SK-N-SH (cell line): ENCODE data around the gene CERS6. TPM values are rescaled to one million over a fixed set of nuclear protein-coding genes. Genes with fewer than 3 reads are reported as not detected.

Source experiments
- CTCF ChIA-PET: fragments of 300-600, 350-600 bp; formaldehyde crosslinking; extraction: SDS; loops from one replicate; lab custom pipeline; 2021; lab: Yijun Ruan, JAX
- POLR2A ChIA-PET: fragments of 350-600 bp; sonication (Branson Sonifier 250); formaldehyde crosslinking; extraction: SDS; loops from one replicate; lab custom pipeline; 2020; ENCODE audit warnings: antibody characterized with exemption, inconsistent platforms; lab: Yijun Ruan, JAX
- DNase-seq: peaks from one replicate; pipeline ENCODE4 v3.0.0; 2012
- H2AFZ ChIP-seq: fragments of 200-600 bp; sonication (generic); 2 replicates; pipeline ENCODE4 v1.8.1; 2016; ENCODE audit warnings: antibody characterized with exemption, mild to moderate bottlenecking, low read depth
- H3F3A ChIP-seq: fragments of 200-600 bp; sonication (generic); replicated peaks from 2 replicates; pipeline ENCODE3; 2016; ENCODE audit warnings: antibody characterized with exemption, mild to moderate bottlenecking; ENCODE audit not compliant: insufficient read depth
- H3K27ac ChIP-seq, 2 experiments: fragments of 200-500 bp in 1 of 2; fragments of 200-600 bp in 1 of 2; sonication (Bioruptor generic) in 1 of 2; sonication (generic), shearing (Covaris generic) in 1 of 2; 2 replicates each; pipeline versions ENCODE4 v1.5.1 to v1.6.1; 2014 to 2016; ENCODE audit warnings: low read depth in 2 of 2, inconsistent platforms in 1 of 2, low read length in 1 of 2, mild to moderate bottlenecking in 1 of 2, mixed read lengths in 1 of 2
- H3K27me3 ChIP-seq: fragments of 200-600 bp; sonication (generic), shearing (Covaris generic); 2 replicates; pipeline ENCODE4 v1.6.1; 2016; ENCODE audit warnings: mixed run types; ENCODE audit not compliant: insufficient read depth
- H3K36me3 ChIP-seq, 2 experiments: fragments of 200-500 bp in 1 of 2; fragments of 200-600 bp in 1 of 2; sonication (Bioruptor generic) in 1 of 2; sonication (generic) in 1 of 2; replicated peaks in 1 of 2; 2 replicates each; pipeline versions ENCODE3 to v1.5.1; 2014 to 2016; ENCODE audit warnings: low read length in 1 of 2, mild to moderate bottlenecking in 1 of 2; ENCODE audit not compliant: insufficient read depth in 2 of 2, control insufficient read depth in 1 of 2
- H3K4me1 ChIP-seq, 2 experiments: fragments of 200-500 bp in 1 of 2; fragments of 200-600 bp in 1 of 2; sonication (Bioruptor generic) in 1 of 2; sonication (generic), shearing (Covaris generic) in 1 of 2; 2 replicates each; pipeline versions ENCODE4 v1.5.1 to v1.6.1; 2014 to 2016; ENCODE audit warnings: low read depth in 1 of 2, low read length in 1 of 2, mixed run types in 1 of 2; ENCODE audit not compliant: insufficient read depth in 2 of 2, control insufficient read depth in 1 of 2
- H3K4me2 ChIP-seq: fragments of 200-600 bp; sonication (generic), shearing (Covaris generic); 2 replicates; pipeline ENCODE4 v1.6.1; 2017; ENCODE audit warnings: mixed run types
- H3K4me3 ChIP-seq, 2 experiments: fragments of 200-500 bp in 1 of 2; fragments of 200-600 bp in 1 of 2; sonication (Bioruptor generic) in 1 of 2; sonication (generic), shearing (Covaris generic) in 1 of 2; 2 replicates each; pipeline versions ENCODE4 v1.5.1 to v1.8.1; 2014 to 2016; ENCODE audit warnings: low read depth in 2 of 2, inconsistent platforms in 1 of 2, low read length in 1 of 2, mild to moderate bottlenecking in 1 of 2, mixed read lengths in 1 of 2, moderate library complexity in 1 of 2
- H3K79me2 ChIP-seq: fragments of 200-600 bp; sonication (generic); 2 replicates; pipeline ENCODE4 v1.8.1; 2017; ENCODE audit warnings: mild to moderate bottlenecking; ENCODE audit not compliant: insufficient read depth
- H3K9ac ChIP-seq: fragments of 200-600 bp; sonication (generic); 2 replicates; pipeline ENCODE4 v1.6.1; 2017; ENCODE audit warnings: mixed run types
- H3K9me2 ChIP-seq: fragments of 200-600 bp; sonication (generic); 2 replicates; pipeline ENCODE4 v1.6.1; 2017; ENCODE audit warnings: mixed run types
- H3K9me3 ChIP-seq: fragments of 200-600 bp; sonication (generic); 2 replicates; pipeline ENCODE4 v1.6.1; 2017; ENCODE audit warnings: mixed run types, mild to moderate bottlenecking, moderate library complexity
- H4K20me1 ChIP-seq: fragments of 200-600 bp; sonication (generic); 2 replicates; pipeline ENCODE4 v1.6.1; 2017; ENCODE audit warnings: mild to moderate bottlenecking, mixed run types; ENCODE audit not compliant: insufficient read depth
- CHD2 ChIP-seq: fragments of 150-350 bp; IDR thresholded peaks from 2 replicates; pipeline ENCODE4 v1.6.1; 2018; ENCODE audit warnings: low read length; ENCODE audit not compliant: partially characterized antibody
- CTCF ChIP-seq: fragments of 200-600 bp; sonication (generic); IDR thresholded peaks from 2 replicates; pipeline ENCODE4 v1.6.1; 2017; ENCODE audit warnings: antibody characterized with exemption, mild to moderate bottlenecking, moderate library complexity
- ELF1 ChIP-seq: IDR thresholded peaks from 2 replicates; pipeline ENCODE4 v1.4.0; 2012
- FOSL2 ChIP-seq: IDR thresholded peaks from 2 replicates; pipeline ENCODE4 v1.4.0; 2012; ENCODE audit warnings: low read depth, mild to moderate bottlenecking, moderate library complexity, borderline replicate concordance
- GABPA ChIP-seq: IDR thresholded peaks from 2 replicates; pipeline ENCODE4 v1.4.0; 2012; ENCODE audit warnings: low read depth, mild to moderate bottlenecking
- JUND ChIP-seq: IDR thresholded peaks from 2 replicates; pipeline ENCODE4 v1.4.0; 2012
- NRF1 ChIP-seq: IDR thresholded peaks from 2 replicates; pipeline ENCODE4 v1.6.1; 2012; ENCODE audit warnings: low read depth, mild to moderate bottlenecking, low read length
- PBX3 ChIP-seq: IDR thresholded peaks from 2 replicates; pipeline ENCODE4; 2012
- RAD21 ChIP-seq: IDR thresholded peaks from 2 replicates; pipeline ENCODE4 v1.6.1; 2012; ENCODE audit warnings: mild to moderate bottlenecking, low read length
- RCOR1 ChIP-seq: fragments of 150-350 bp; IDR thresholded peaks from 2 replicates; pipeline ENCODE4 v1.6.1; 2017; ENCODE audit warnings: antibody characterized with exemption, low read length
- SMC3 ChIP-seq: IDR thresholded peaks from 2 replicates; pipeline ENCODE4 v1.6.1; 2012; ENCODE audit warnings: low read depth, low read length, improper control_type of control experiment
- TCF12 ChIP-seq: IDR thresholded peaks from 2 replicates; pipeline ENCODE4 v1.4.0; 2012
- TEAD4 ChIP-seq: IDR thresholded peaks from 2 replicates; pipeline ENCODE4 v1.4.0; 2012; ENCODE audit warnings: mild to moderate bottlenecking, borderline replicate concordance; ENCODE audit not compliant: insufficient read depth
- USF1 ChIP-seq: IDR thresholded peaks from 2 replicates; pipeline ENCODE4 v1.4.0; 2012; ENCODE audit warnings: low read depth, borderline replicate concordance
- WGBS: methylation state at CpG from one replicate; pipeline ENCODE4 v1.1.6; 2017; ENCODE audit warnings: low lambda C conversion rate; 5-methylcytosine and 5-hydroxymethylcytosine counted together
- polyA plus RNA-seq, 3 experiments: library from polyadenylated mRNA; depleted of rRNA; stranded (reverse); fragments of >200 nt; gene quantifications; 2 replicates each; pipeline ENCODE4 v1.2.3, GENCODE V29; 2012
- TF ChIP-seq, protein P1 (sequence below): IDR thresholded peaks from 2 replicates; pipeline ENCODE4 v1.4.0; 2012; ENCODE audit warnings: low read depth, borderline replicate concordance
- TF ChIP-seq, protein P2 (sequence below): IDR thresholded peaks from 2 replicates; pipeline ENCODE4 v1.6.1; 2012; ENCODE audit warnings: mild to moderate bottlenecking, low read depth, low read length, moderate library complexity

The CERS6 gene
- polyA plus RNA-seq, 1 of the 3 experiments (the other 2 are of a cell fraction): 1.8 TPM

- Histone ChIP-seq H3K9me2 (no peaks in the 10 kb centered on the region), H3F3A (no peaks in the 10 kb centered on the region), H3K27ac (no peak overlapping the region), H3K4me2 (no peak overlapping the region), H3K4me3 (no peak overlapping the region), H3K27me3 (no peaks in the 10 kb centered on the region), H3K36me3 (no peaks in the 10 kb centered on the region), H4K20me1 (no peaks in the 10 kb centered on the region), H3K9me3 (no peaks in the 10 kb centered on the region; the same call in 1 of the 2 replicates)
- 70% methylated on average over 1 of the region's 1 CpG for WGBS
- ChIA-PET POLR2A (no interaction called here), CTCF (interaction anchor here (0.9 to 1.1 kb wide), 2 partner anchors 12 to 14 kb away, joined by 3 to 6 read pairs; no protein-coding TSS in a partner anchor)
- DNase-seq: no peak
- no peak for TF ChIP-seq ELF1
- no peak for TF ChIP-seq PBX3
- no peak for TF ChIP-seq RCOR1
- no peak for TF ChIP-seq FOSL2
- no peak for TF ChIP-seq USF1
- TF ChIP-seq, all 33 proteins: peak for 0
- H2AFZ ChIP-seq: no peak overlapping the region
- no peaks in the 10 kb centered on the region for H3K79me2 ChIP-seq
- no peak overlapping the region for H3K9ac ChIP-seq
- H3K4me1 ChIP-seq: peaks cover 0 to 6% of the 10 kb centered on the region in 2 experiments; a peak in 2 of 4 replicates
Measured at GRCh38 chr2:168495524-168495923, 39.5 kb downstream of the CERS6 start.

GRCh38 chr2:168496906-168497305 lies 40.8 kb downstream of the CERS6 start:
- H3K4me3 ChIP-seq: no peak overlapping the region
- CTCF ChIA-PET: no interaction called here
- no peaks in the 10 kb centered on the region for H3K4me1 ChIP-seq
- no peak for DNase-seq
- H3K9me3 ChIP-seq: no peaks in the 10 kb centered on the region; the same call in 1 of the 2 replicates
- POLR2A ChIA-PET: no interaction called here
- no peaks in the 10 kb centered on the region for H3F3A ChIP-seq
- no peaks in the 10 kb centered on the region for H4K20me1 ChIP-seq
- H3K4me2 ChIP-seq: no peak overlapping the region
- H3K27me3 ChIP-seq: no peaks in the 10 kb centered on the region
- no peak overlapping the region for H2AFZ ChIP-seq
- no peaks in the 10 kb centered on the region for H3K9me2 ChIP-seq
- no peak overlapping the region for H3K27ac ChIP-seq
- TF ChIP-seq TCF12 (no peak), TEAD4 (no peak), FOSL2 (no peak), CTCF (no peak), GABPA (no peak), JUND (no peak), RAD21 (no peak), CHD2 (no peak), NRF1 (no peak), SMC3 (no peak)
- TF ChIP-seq, protein P1, sequence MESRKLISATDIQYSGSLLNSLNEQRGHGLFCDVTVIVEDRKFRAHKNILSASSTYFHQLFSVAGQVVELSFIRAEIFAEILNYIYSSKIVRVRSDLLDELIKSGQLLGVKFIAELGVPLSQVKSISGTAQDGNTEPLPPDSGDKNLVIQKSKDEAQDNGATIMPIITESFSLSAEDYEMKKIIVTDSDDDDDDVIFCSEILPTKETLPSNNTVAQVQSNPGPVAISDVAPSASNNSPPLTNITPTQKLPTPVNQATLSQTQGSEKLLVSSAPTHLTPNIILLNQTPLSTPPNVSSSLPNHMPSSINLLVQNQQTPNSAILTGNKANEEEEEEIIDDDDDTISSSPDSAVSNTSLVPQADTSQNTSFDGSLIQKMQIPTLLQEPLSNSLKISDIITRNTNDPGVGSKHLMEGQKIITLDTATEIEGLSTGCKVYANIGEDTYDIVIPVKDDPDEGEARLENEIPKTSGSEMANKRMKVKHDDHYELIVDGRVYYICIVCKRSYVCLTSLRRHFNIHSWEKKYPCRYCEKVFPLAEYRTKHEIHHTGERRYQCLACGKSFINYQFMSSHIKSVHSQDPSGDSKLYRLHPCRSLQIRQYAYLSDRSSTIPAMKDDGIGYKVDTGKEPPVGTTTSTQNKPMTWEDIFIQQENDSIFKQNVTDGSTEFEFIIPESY: no peak
- TF ChIP-seq, protein P2, sequence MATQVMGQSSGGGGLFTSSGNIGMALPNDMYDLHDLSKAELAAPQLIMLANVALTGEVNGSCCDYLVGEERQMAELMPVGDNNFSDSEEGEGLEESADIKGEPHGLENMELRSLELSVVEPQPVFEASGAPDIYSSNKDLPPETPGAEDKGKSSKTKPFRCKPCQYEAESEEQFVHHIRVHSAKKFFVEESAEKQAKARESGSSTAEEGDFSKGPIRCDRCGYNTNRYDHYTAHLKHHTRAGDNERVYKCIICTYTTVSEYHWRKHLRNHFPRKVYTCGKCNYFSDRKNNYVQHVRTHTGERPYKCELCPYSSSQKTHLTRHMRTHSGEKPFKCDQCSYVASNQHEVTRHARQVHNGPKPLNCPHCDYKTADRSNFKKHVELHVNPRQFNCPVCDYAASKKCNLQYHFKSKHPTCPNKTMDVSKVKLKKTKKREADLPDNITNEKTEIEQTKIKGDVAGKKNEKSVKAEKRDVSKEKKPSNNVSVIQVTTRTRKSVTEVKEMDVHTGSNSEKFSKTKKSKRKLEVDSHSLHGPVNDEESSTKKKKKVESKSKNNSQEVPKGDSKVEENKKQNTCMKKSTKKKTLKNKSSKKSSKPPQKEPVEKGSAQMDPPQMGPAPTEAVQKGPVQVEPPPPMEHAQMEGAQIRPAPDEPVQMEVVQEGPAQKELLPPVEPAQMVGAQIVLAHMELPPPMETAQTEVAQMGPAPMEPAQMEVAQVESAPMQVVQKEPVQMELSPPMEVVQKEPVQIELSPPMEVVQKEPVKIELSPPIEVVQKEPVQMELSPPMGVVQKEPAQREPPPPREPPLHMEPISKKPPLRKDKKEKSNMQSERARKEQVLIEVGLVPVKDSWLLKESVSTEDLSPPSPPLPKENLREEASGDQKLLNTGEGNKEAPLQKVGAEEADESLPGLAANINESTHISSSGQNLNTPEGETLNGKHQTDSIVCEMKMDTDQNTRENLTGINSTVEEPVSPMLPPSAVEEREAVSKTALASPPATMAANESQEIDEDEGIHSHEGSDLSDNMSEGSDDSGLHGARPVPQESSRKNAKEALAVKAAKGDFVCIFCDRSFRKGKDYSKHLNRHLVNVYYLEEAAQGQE: no peak
- TF ChIP-seq, all 33 proteins: peak for 0
- H3K36me3 ChIP-seq: no peaks in the 10 kb centered on the region
- 75% methylated on average over 2 of the region's 2 CpGs for WGBS
- no peak overlapping the region for H3K9ac ChIP-seq
- H3K79me2 ChIP-seq: no peaks in the 10 kb centered on the region
